HepG2 (cell line): Measurements from ENCODE around the gene RABEP1. TPM values are rescaled to one million over a fixed set of nuclear protein-coding genes. Genes with fewer than 3 reads are reported as not detected.

Source experiments
- ADNP ChIP-seq: sonication (generic); formaldehyde crosslinking; IDR thresholded peaks from 2 replicates; pipeline ENCODE4 v1.4.0; 2020; ENCODE audit warnings: missing genetic modification reagents
- ARHGAP35 ChIP-seq: sonication (generic); formaldehyde crosslinking; IDR thresholded peaks from 2 replicates; pipeline ENCODE4 v1.9.0; 2022; ENCODE audit warnings: mild to moderate bottlenecking, inconsistent platforms, moderate library complexity, missing genetic modification reagents, borderline replicate concordance
- ATM ChIP-seq: fragments of 450-650 bp; IDR thresholded peaks from 2 replicates; pipeline ENCODE4 v1.7.1; 2017; ENCODE audit warnings: mild to moderate bottlenecking, borderline replicate concordance
- ELF1 ChIP-seq: sonication (generic); formaldehyde crosslinking; IDR thresholded peaks from 2 replicates; pipeline ENCODE4 v1.4.0; 2020; ENCODE audit warnings: missing genetic modification reagents
- ETV5 ChIP-seq: IDR thresholded peaks from 2 replicates; pipeline ENCODE4 v1.6.1; 2018; ENCODE audit warnings: missing biosample characterization, missing genetic modification reagents, inconsistent platforms, borderline replicate concordance
- FOSL1 ChIP-seq: sonication (generic); formaldehyde crosslinking; IDR thresholded peaks from 2 replicates; pipeline ENCODE4 v1.9.0; 2021; ENCODE audit warnings: missing genetic modification reagents, borderline replicate concordance
- FOXJ3 ChIP-seq: sonication (generic); formaldehyde crosslinking; IDR thresholded peaks from 2 replicates; pipeline ENCODE4 v1.4.0; 2020; ENCODE audit warnings: missing genetic modification reagents, mild to moderate bottlenecking, borderline replicate concordance
- FOXO4 ChIP-seq: sonication (generic); formaldehyde crosslinking; conservative IDR thresholded peaks from 2 replicates; pipeline ENCODE4 v1.8.1; 2023; ENCODE audit warnings: missing genetic modification reagents
- FOXP4 ChIP-seq: sonication (generic); formaldehyde crosslinking; IDR thresholded peaks from 2 replicates; pipeline ENCODE4 v1.4.0; 2020; ENCODE audit warnings: missing genetic modification reagents
- HNF4A ChIP-seq: sonication (generic); formaldehyde crosslinking; IDR thresholded peaks from 2 replicates; pipeline ENCODE4 v1.4.0; 2020; ENCODE audit warnings: missing genetic modification reagents
- KDM1A ChIP-seq: IDR thresholded peaks from 2 replicates; pipeline ENCODE4 v1.6.1; 2016; ENCODE audit warnings: missing compliant biosample characterization
- KLF6 ChIP-seq: IDR thresholded peaks from 2 replicates; pipeline ENCODE4 v1.8.0; 2016; ENCODE audit warnings: missing biosample characterization, missing genetic modification reagents
- TBL1XR1 ChIP-seq: fragments of 150-350 bp; IDR thresholded peaks from 2 replicates; pipeline ENCODE4 v1.6.1; 2014; ENCODE audit warnings: borderline replicate concordance, low read length; ENCODE audit not compliant: partially characterized antibody
- TEF ChIP-seq: sonication (generic); formaldehyde crosslinking; IDR thresholded peaks from 2 replicates; pipeline ENCODE4 v1.5.0; 2020; ENCODE audit warnings: missing genetic modification reagents
- YEATS4 ChIP-seq: sonication (generic); formaldehyde crosslinking; IDR thresholded peaks from 2 replicates; pipeline ENCODE4 v1.4.0; 2020; ENCODE audit warnings: missing genetic modification reagents, borderline replicate concordance
- ZFP37 ChIP-seq: sonication (generic); formaldehyde crosslinking; IDR thresholded peaks from 2 replicates; pipeline ENCODE4 v1.4.0; 2020; ENCODE audit warnings: missing genetic modification reagents, borderline replicate concordance
- ZKSCAN8 ChIP-seq: IDR thresholded peaks from 2 replicates; pipeline ENCODE4 v1.6.1; 2016; ENCODE audit warnings: borderline replicate concordance, missing genetic modification reagents, missing compliant biosample characterization
- ZNF17 ChIP-seq: sonication (generic); formaldehyde crosslinking; IDR thresholded peaks from 2 replicates; pipeline ENCODE4 v1.5.0; 2020; ENCODE audit warnings: mild to moderate bottlenecking, missing genetic modification reagents
- ZNF280B ChIP-seq: sonication (generic); formaldehyde crosslinking; IDR thresholded peaks from 2 replicates; pipeline ENCODE4 v1.5.0; 2020; ENCODE audit warnings: missing genetic modification reagents, mild to moderate bottlenecking, borderline replicate concordance
- ZNF510 ChIP-seq: sonication (generic); formaldehyde crosslinking; IDR thresholded peaks from 2 replicates; pipeline ENCODE4 v1.4.0; 2020; ENCODE audit warnings: low read depth, mild to moderate bottlenecking, missing genetic modification reagents
- ZNF567 ChIP-seq: sonication (generic); formaldehyde crosslinking; IDR thresholded peaks from 2 replicates; pipeline ENCODE4 v1.8.1; 2023; ENCODE audit warnings: mild to moderate bottlenecking, missing genetic modification reagents, borderline replicate concordance
- ZNF710 ChIP-seq: sonication (generic); formaldehyde crosslinking; IDR thresholded peaks from 2 replicates; pipeline ENCODE4 v1.5.0; 2020; ENCODE audit warnings: mild to moderate bottlenecking, missing genetic modification reagents, borderline replicate concordance
- ZNF720 ChIP-seq: sonication (generic); formaldehyde crosslinking; IDR thresholded peaks from 2 replicates; pipeline ENCODE4 v1.4.0; 2020; ENCODE audit warnings: missing genetic modification reagents
- polyA plus RNA-seq, 8 experiments: library from polyadenylated mRNA; depleted of rRNA in 3 of 8; stranded (reverse) in 7 of 8; unstranded in 1 of 8; fragments of >200 nt; fragmentation: Illumina TruSeq in 4 of 8; extraction: Trizol in 4 of 8; gene quantifications; 2 replicates each; pipeline versions ENCODE4 v1.2.1 to v1.2.3, GENCODE V29; 2011 to 2016; ENCODE audit warnings: low read depth in 4 of 8, missing spikeins in 1 of 8, mixed read lengths in 1 of 8; ENCODE audit not compliant: insufficient read depth in 1 of 8
- total RNA-seq, 5 experiments: library from RNA; depleted of rRNA; stranded (reverse); fragments of >200 nt; fragmentation: Illumina TruSeq; extraction: Trizol; gene quantifications; 2 replicates each; pipeline ENCODE4 v1.2.3, GENCODE V29; 2016; ENCODE audit warnings: low read depth in 1 of 5

RABEP1 gene
- total and polyA plus RNA-seq, 2 of the 13 experiments (the other 11 are each of a cell fraction or from before 2014, with no cell fraction given): 13.7 to 41.5 TPM

GRCh38 chr17:5419356-5419958 is 137.4 kb downstream of the RABEP1 start, which contains the start of gene NUP88 (continued):
- TF ChIP-seq ZNF280B (no peak), TEF (no peak), TBL1XR1 (no peak), FOXJ3 (no peak; the same call in 1 of the 2 replicates), YEATS4 (CRISPR knock-in tag) (peak; percentile 54; the same call in 1 of the 2 replicates), KDM1A (CRISPR knock-in tag) (no peak), FOXP4 (CRISPR knock-in tag) (no peak), ADNP (CRISPR knock-in tag) (no peak), ZFP37 (CRISPR knock-in tag) (no peak), ZNF710 (CRISPR knock-in tag) (peak; percentile 8; the same call in 1 of the 2 replicates), ZNF17 (no peak), ZNF510 (CRISPR knock-in tag) (no peak), ARHGAP35 (CRISPR knock-in tag) (0 out of 2 replicates have a peak, but pooled peaks have one; percentile 28), FOXO4 (CRISPR knock-in tag) (no peak), ZNF567 (no peak), ATM (no peak), ELF1 (CRISPR knock-in tag) (peak; percentile 84; the same call in 1 of the 2 replicates), ZKSCAN8 (CRISPR knock-in tag) (0 out of 2 replicates have a peak, but pooled peaks have one; percentile 46), ZNF720 (CRISPR knock-in tag) (no peak), KLF6 (peak; percentile 69; the same call in 1 of the 2 replicates), HNF4A (CRISPR knock-in tag) (no peak), FOSL1 (no peak), ETV5 (CRISPR knock-in tag) (0 out of 2 replicates have a peak, but pooled peaks have one; percentile 12)
